ENCODE data around the gene ISOC2.
A peak's percentile ranks its signal among the peaks of the same experiment; 100 is the strongest.

Gene ISOC2

DNA sequence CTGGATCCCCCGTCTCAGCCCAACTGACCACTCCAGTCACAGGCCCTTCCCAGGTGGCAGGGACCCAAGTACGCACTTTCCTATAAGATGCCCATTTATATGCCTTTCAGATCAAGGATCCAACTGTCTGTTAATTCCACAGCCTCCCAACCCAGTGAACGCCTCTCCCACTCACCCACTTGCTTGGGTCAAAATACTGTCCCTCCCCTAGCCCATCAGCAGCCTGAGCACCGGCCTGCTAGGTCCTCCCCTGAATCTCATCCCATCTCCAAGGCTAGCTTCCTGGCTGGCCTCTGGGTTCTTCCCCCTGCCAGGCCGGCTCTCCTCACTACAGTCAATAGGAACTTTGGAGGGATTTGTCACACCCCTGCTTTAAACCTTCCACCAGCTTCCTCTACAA is 55.8 kb downstream of the ISOC2 start:
- TF ChIP-seq GABPA (IDR thresholded peaks at IDR 0.05; ENCODE audit: low read depth): no peak
- no peak for TF ChIP-seq CTCF (IDR thresholded peaks at IDR 0.05; ENCODE audit: insufficient read depth, low read length)
- TF ChIP-seq SPI1 (IDR thresholded peaks at IDR 0.05; ENCODE audit: borderline replicate concordance, low read depth): no peak
- TF ChIP-seq, protein P1, sequence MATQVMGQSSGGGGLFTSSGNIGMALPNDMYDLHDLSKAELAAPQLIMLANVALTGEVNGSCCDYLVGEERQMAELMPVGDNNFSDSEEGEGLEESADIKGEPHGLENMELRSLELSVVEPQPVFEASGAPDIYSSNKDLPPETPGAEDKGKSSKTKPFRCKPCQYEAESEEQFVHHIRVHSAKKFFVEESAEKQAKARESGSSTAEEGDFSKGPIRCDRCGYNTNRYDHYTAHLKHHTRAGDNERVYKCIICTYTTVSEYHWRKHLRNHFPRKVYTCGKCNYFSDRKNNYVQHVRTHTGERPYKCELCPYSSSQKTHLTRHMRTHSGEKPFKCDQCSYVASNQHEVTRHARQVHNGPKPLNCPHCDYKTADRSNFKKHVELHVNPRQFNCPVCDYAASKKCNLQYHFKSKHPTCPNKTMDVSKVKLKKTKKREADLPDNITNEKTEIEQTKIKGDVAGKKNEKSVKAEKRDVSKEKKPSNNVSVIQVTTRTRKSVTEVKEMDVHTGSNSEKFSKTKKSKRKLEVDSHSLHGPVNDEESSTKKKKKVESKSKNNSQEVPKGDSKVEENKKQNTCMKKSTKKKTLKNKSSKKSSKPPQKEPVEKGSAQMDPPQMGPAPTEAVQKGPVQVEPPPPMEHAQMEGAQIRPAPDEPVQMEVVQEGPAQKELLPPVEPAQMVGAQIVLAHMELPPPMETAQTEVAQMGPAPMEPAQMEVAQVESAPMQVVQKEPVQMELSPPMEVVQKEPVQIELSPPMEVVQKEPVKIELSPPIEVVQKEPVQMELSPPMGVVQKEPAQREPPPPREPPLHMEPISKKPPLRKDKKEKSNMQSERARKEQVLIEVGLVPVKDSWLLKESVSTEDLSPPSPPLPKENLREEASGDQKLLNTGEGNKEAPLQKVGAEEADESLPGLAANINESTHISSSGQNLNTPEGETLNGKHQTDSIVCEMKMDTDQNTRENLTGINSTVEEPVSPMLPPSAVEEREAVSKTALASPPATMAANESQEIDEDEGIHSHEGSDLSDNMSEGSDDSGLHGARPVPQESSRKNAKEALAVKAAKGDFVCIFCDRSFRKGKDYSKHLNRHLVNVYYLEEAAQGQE (IDR thresholded peaks at IDR 0.05; ENCODE audit: insufficient replicate concordance, low read depth): no peak
- no peak for TF ChIP-seq POLR2AphosphoS5 (IDR thresholded peaks at IDR 0.05; ENCODE audit: low read depth)
- Histone ChIP-seq H3K4me3 (replicated peaks; ENCODE audit: insufficient read depth, low read length) (peak overlapping the region; percentile 91), H3K27ac (replicated peaks) (no peak overlapping the region), H3K27me3 (ENCODE audit: insufficient read depth, poor library complexity, severe bottlenecking) (no peaks in the 10 kb centered on the region)
- DNase-seq (ENCODE audit: low read depth in 1 of 2, low spot score in 1 of 2): no peak
